Activated naive CD4-positive, alpha-beta T cell treated with anti-CD3 and anti-CD28 coated beads, Interleukin-2, amount 50 U/mL, for 72 hours (primary cell): ENCODE data around the gene SLC9A6. TPM values are rescaled to one million over a fixed set of nuclear protein-coding genes. Genes with fewer than 3 reads are reported as not detected.
A peak's percentile ranks its signal among the peaks of the same experiment; 100 is the strongest.

ENCODE experiments used
- ATAC-seq, 2 donors: fragments of 150-1000 bp; cut with Tn5 transposase; 2 replicates each; pipeline ENCODE4 v1.10.0; 2021; ENCODE audit warnings: mild to moderate bottlenecking in 2 of 2, moderate library complexity in 2 of 2
- DNase-seq, 2 donors: peaks; one replicate each; pipeline ENCODE4 v3.0.0; 2021 to 2022; ENCODE audit warnings: low spot score in 2 of 2
- H3K27ac Mint-ChIP-seq, 2 donors: one replicate each; pipeline ENCODE4 v1.8.0; 2022; ENCODE audit warnings: mild to moderate bottlenecking in 2 of 2, mixed read lengths in 2 of 2
- H3K36me3 Mint-ChIP-seq, 2 donors: one replicate each; pipeline ENCODE4 v1.8.0; 2022; ENCODE audit warnings: mixed read lengths in 2 of 2
- H3K9me3 Mint-ChIP-seq, 2 donors: one replicate each; pipeline ENCODE4 v1.8.0; 2022; ENCODE audit warnings: mixed read lengths in 2 of 2
- total RNA-seq, 2 donors: library from RNA; stranded (reverse); gene quantifications; one replicate each; pipeline ENCODE4 v1.2.3, GENCODE V29; 2022

The SLC9A6 gene
- total RNA-seq, 2 donors from 2014 or later: 11.3 to 12.5 TPM

GRCh38 chrX:136016881-136017280 lies 31.6 kb downstream of the SLC9A6 start:
- H3K9me3 Mint-ChIP-seq: no peaks in the 10 kb centered on the region
- DNase-seq (no peak), ATAC-seq (no peak)
- H3K36me3 Mint-ChIP-seq: peaks cover 0 to 10% of the 10 kb centered on the region in 2 donors
- no peak overlapping the region for H3K27ac Mint-ChIP-seq

GRCh38 chrX:136019226-136019625 lies 34.0 kb downstream of the SLC9A6 start:
- H3K36me3 Mint-ChIP-seq: peaks cover 0 to 10% of the 10 kb centered on the region in 2 donors
- DNase-seq: no peak
- H3K9me3 Mint-ChIP-seq: no peaks in the 10 kb centered on the region
- ATAC-seq: no peak
- H3K27ac Mint-ChIP-seq: no peak overlapping the region

DNA sequence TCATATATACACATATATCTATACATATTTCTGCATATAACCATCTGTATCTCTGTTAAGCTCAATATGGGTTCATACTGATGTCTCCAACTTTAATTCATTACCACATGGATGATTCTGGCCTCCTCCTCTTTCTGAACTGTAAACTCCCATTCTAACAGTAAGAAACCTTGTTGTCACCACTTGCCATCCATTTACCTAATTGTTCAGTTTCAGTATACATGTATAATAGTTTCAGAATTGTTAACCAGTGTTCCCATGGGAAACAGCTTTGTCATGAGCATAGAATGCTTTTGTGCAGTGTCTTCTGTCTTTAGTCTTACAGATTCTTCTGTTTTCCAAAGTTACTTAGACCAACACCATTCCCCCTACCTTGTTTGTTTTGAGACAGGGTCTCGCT lies 35.9 kb downstream of the SLC9A6 start:
- peak overlapping the region; percentile 10 to 73 for H3K27ac Mint-ChIP-seq
- no peak for ATAC-seq

GRCh38 chrX:136021903-136022302 lies 36.7 kb downstream of the SLC9A6 start:
- H3K27ac Mint-ChIP-seq: peak overlapping the region in 1 of 2 donors; percentile 73
- peak; percentile 48 to 91 for ATAC-seq

More for the DNA sequence above, 35.9 kb downstream of the SLC9A6 start:
- DNase-seq: no peak
- no peaks in the 10 kb centered on the region for H3K9me3 Mint-ChIP-seq
- peaks cover 0 to 10% of the 10 kb centered on the region in 2 donors for H3K36me3 Mint-ChIP-seq

DNA sequence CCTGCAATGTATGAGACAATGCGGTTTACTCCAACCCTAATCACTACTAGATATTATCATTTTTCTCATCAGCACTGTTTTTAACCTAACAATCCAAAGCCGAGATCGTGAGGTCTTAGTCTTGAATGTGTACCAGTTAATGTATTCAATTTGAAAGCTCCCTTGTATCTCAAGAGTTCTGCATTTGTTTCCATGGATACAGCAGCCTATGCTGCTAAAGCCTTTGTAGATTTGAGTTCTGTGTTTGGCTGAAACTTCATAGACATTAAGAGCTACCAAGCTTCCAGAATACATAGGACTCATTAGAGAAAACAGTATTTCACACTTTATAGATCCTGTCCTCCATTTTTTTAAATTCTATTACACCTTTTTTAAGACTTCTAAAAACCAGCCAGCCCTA lies 39.9 kb downstream of the SLC9A6 start:
- H3K9me3 Mint-ChIP-seq: no peaks in the 10 kb centered on the region
- DNase-seq (no peak), ATAC-seq (no peak)
- H3K36me3 Mint-ChIP-seq: peaks cover 0 to 6% of the 10 kb centered on the region in 2 donors
- no peak overlapping the region for H3K27ac Mint-ChIP-seq

More at GRCh38 chrX:136021903-136022302, 36.7 kb downstream of the SLC9A6 start:
- DNase-seq: no peak
- H3K36me3 Mint-ChIP-seq: peaks cover 0 to 10% of the 10 kb centered on the region in 2 donors
- H3K9me3 Mint-ChIP-seq: no peaks in the 10 kb centered on the region

- Mint-ChIP-seq H3K9me3 (no peaks in the 10 kb centered on the region), H3K27ac (no peak overlapping the region), H3K36me3 (peaks cover 0 to 6% of the 10 kb centered on the region in 2 donors)
- ATAC-seq (peak in 1 of 2 donors; percentile 56), DNase-seq (no peak)
Measured at GRCh38 chrX:136028383-136028984, 43.2 kb downstream of the SLC9A6 start.

GRCh38 chrX:136029766-136030165 lies 44.5 kb downstream of the SLC9A6 start:
- H3K36me3 Mint-ChIP-seq: peaks cover 0 to 6% of the 10 kb centered on the region in 2 donors
- ATAC-seq (no peak), DNase-seq (no peak)
- no peak overlapping the region for H3K27ac Mint-ChIP-seq
- no peaks in the 10 kb centered on the region for H3K9me3 Mint-ChIP-seq

- ATAC-seq (no peak), DNase-seq (no peak)
- Mint-ChIP-seq H3K9me3 (no peaks in the 10 kb centered on the region), H3K27ac (no peak overlapping the region), H3K36me3 (peaks cover 0 to 6% of the 10 kb centered on the region in 2 donors)
Measured at GRCh38 chrX:136030303-136031191, 45.3 kb downstream of the SLC9A6 start.

DNA sequence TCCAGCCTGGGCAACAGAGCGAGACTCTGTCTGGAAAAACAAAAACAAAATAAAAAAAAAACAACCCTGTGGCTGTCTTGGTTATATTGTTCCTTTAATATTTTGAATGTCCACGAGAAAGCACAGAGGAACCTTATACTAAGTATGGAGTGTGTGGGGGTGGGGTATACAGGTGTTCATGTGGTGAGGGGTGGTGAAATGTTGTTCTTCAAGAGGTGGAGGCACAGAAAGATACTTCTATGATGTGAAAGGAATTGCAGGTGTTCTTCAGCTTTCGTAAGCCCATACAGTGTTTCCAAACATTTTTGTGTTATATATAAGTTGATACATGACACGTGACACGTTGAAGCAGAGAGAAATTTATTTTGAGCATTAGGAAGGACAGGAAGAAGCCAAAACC lies 46.4 kb downstream of the SLC9A6 start:
- no peak for DNase-seq
- H3K9me3 Mint-ChIP-seq: no peaks in the 10 kb centered on the region
- H3K27ac Mint-ChIP-seq: no peak overlapping the region
- H3K36me3 Mint-ChIP-seq: peaks cover 0 to 6% of the 10 kb centered on the region in 2 donors
- no peak for ATAC-seq

GRCh38 chrX:136032370-136032769 lies 47.1 kb downstream of the SLC9A6 start:
- Mint-ChIP-seq H3K9me3 (no peaks in the 10 kb centered on the region), H3K36me3 (peaks cover 0 to 6% of the 10 kb centered on the region in 2 donors), H3K27ac (no peak overlapping the region)
- DNase-seq (no peak), ATAC-seq (no peak)

GRCh38 chrX:136034668-136035067 lies 49.4 kb downstream of the SLC9A6 start:
- DNase-seq (no peak), ATAC-seq (no peak)
- peaks cover 0 to 6% of the 10 kb centered on the region in 2 donors for H3K36me3 Mint-ChIP-seq
- no peak overlapping the region for H3K27ac Mint-ChIP-seq
- H3K9me3 Mint-ChIP-seq: no peaks in the 10 kb centered on the region

- ATAC-seq: no peak
- no peak for DNase-seq
- peaks cover 0 to 3% of the 10 kb centered on the region in 2 donors for H3K36me3 Mint-ChIP-seq
- H3K27ac Mint-ChIP-seq: no peak overlapping the region
- H3K9me3 Mint-ChIP-seq: no peaks in the 10 kb centered on the region
Measured at GRCh38 chrX:136035663-136036062, 50.4 kb downstream of the SLC9A6 start.

DNA sequence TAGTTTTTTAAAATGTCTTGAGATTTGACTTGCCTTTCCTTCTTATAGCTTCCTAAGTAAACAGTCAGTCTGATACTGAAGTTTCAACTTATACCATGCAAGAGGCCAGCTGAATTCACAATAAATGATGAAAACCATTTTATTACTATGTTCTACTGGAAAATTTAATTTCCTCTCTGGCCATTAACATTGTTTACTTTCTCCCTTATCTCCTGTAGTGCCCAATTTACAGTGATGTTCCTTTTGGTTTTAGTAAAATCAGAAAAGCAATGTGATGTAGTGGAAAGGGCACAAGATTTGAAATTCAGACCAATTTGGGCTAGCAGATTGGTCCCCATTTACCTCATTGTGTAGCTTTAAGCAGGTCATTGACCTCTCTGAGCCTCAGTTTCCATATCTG lies 54.2 kb downstream of the SLC9A6 start:
- Mint-ChIP-seq H3K9me3 (no peaks in the 10 kb centered on the region), H3K36me3 (no peaks in the 10 kb centered on the region), H3K27ac (no peak overlapping the region)
- DNase-seq: no peak
- no peak for ATAC-seq

- ATAC-seq: no peak
- Mint-ChIP-seq H3K36me3 (no peaks in the 10 kb centered on the region), H3K27ac (no peak overlapping the region), H3K9me3 (no peaks in the 10 kb centered on the region)
- DNase-seq: no peak
Measured at GRCh38 chrX:136039968-136040367, 54.7 kb downstream of the SLC9A6 start.

DNA sequence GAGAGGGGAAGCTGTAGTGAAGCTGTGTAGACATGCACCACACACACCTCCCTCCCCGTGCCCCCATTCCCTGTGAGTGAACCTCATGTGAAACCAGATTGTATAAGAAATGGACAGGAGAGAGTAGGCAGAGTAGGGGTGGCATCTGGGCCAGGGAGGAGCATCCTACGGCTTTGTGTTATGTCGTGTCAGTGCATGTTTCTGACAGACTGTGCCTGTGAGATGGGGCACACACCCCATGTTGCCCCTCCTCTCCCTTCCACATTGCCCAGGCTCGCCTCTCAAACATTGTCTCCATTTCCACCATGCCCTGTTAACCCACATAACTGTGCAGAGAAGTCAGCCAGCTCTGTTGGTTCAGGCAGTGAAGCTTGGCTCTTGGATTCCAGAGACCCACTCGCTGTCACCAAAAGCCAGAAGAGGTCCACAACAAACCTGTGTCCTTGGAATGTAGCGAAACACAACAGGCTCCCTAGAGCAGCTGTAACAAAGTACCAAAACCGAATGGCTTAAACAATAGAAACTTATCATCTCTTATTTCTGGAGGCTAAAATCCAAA lies 56.1 kb downstream of the SLC9A6 start:
- Mint-ChIP-seq H3K9me3 (no peaks in the 10 kb centered on the region), H3K27ac (peak overlapping the region in 1 of 2 donors; percentile 22), H3K36me3 (no peaks in the 10 kb centered on the region)
- no peak for ATAC-seq
- no peak for DNase-seq

GRCh38 chrX:136045008-136045407 lies 59.8 kb downstream of the SLC9A6 start:
- Mint-ChIP-seq H3K36me3 (no peaks in the 10 kb centered on the region), H3K9me3 (no peaks in the 10 kb centered on the region), H3K27ac (no peak overlapping the region)
- ATAC-seq (no peak), DNase-seq (no peak)

DNA sequence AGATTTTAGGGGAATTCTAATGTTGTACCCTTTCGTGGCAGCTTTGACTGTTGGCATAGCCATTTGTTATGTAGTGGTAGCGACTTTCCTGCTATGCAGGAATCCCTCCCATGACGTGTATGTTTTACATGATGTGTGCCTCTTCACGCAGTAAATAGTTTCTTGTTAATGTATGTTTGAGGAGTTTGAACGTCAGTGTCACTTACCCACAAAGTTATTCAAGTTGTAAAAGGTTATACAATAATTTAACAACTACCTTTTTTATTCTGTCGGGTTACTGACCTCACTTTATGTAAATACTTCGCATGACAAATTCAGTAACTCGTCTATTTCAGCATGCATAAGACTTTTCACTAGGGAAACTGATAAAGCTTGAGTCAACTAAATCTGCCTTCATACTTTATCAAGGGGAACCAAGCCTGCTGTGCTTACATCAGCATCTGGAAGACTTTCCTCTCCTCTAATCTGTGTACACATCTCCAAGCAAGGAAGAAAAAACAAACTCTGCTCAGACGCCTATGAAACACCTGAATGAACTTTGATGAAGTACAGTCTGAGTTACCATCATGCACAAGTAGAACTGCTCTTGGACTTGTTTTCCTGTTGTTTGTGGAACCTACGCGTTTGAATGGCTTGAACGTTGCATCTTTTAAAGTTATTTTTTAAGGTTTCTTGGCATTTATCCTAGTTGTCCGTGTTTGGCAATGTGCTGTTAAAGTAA lies 61.2 kb downstream of the SLC9A6 start:
- Mint-ChIP-seq H3K27ac (no peak overlapping the region), H3K36me3 (no peaks in the 10 kb centered on the region), H3K9me3 (no peaks in the 10 kb centered on the region)
- ATAC-seq (no peak), DNase-seq (no peak)
